Uterus (tissue), 4 donors: ENCODE data around the gene GLMP. TPM values are rescaled to one million over a fixed set of nuclear protein-coding genes. Genes with fewer than 3 reads are reported as not detected.

ENCODE experiments used
- DNase-seq, 2 donors: peaks; one replicate each; pipeline ENCODE4 v3.0.0-alpha.2; 2019 to 2020
- H3K27ac ChIP-seq, 2 donors: fragments of 200-600 bp; sonication (generic); 1 replicate in 1 of 2; 2 replicates in 1 of 2; pipeline ENCODE4 v1.5.1; 2016 to 2018
- H3K27me3 ChIP-seq, 2 donors: fragments of 200-600 bp; sonication (generic); one replicate each; pipeline ENCODE4 v1.5.1; 2018 to 2019; ENCODE audit warnings: control low read depth in 1 of 2
- H3K36me3 ChIP-seq, 2 donors: fragments of 200-600 bp; sonication (generic); one replicate each; pipeline ENCODE4 v1.5.1; 2019; ENCODE audit warnings: control low read depth in 1 of 2
- H3K4me1 ChIP-seq, 2 donors: fragments of 200-600 bp; sonication (generic); one replicate each; pipeline ENCODE4 v1.5.1; 2018 to 2019; ENCODE audit warnings: control low read depth in 1 of 2
- H3K4me3 ChIP-seq, 2 donors: fragments of 200-600 bp; sonication (generic); 1 replicate in 1 of 2; 2 replicates in 1 of 2; pipeline ENCODE4 v1.5.1; 2018 to 2019; ENCODE audit warnings: mild to moderate bottlenecking in 1 of 2
- H3K9me3 ChIP-seq, 2 donors: fragments of 200-600 bp; sonication (generic); one replicate each; pipeline ENCODE4 v1.5.1; 2019; ENCODE audit warnings: control low read depth in 1 of 2
- CTCF ChIP-seq, 4 experiments: fragments of 200-600 bp in 2 of 4; fragments of 450-650 bp in 2 of 4; sonication (generic) in 2 of 4; IDR thresholded peaks; one replicate each; pipeline ENCODE4 v1.5.1; 2016 to 2019; ENCODE audit warnings: antibody characterized with exemption in 4 of 4, mild to moderate bottlenecking in 2 of 4, moderate library complexity in 1 of 4
- POLR2A ChIP-seq, 2 donors: fragments of 450-650 bp; IDR thresholded peaks; one replicate each; pipeline ENCODE4 v1.6.1; 2016; ENCODE audit warnings: antibody characterized with exemption in 2 of 2, mild to moderate bottlenecking in 1 of 2, moderate library complexity in 1 of 2
- intact Hi-C: fragments of 100-400 bp; cut with DNase I; formaldehyde crosslinking; loops from one replicate; pipeline ENCODE4 v1.15.1; 2023; ENCODE audit warnings: low total_unique reads
- total RNA-seq, 4 donors: library from RNA; depleted of rRNA in 3 of 4; stranded (reverse); fragments of >200 nt in 3 of 4; gene quantifications; one replicate each; pipeline versions ENCODE4 v1.1.0 to v1.2.4, GENCODE V29; 2014 to 2023
- donor health status: DM: yes; HTN: yes; CAD: no.

GLMP gene
- total RNA-seq, 4 donors from 2014 or later = 23.8 to 31.1 (median 27.7) TPM

GRCh38 chr1:156303241-156303640 is 7.8 kb upstream of the GLMP start:
- no peak for DNase-seq
- H3K36me3 ChIP-seq = no peaks in the 10 kb centered on the region
- no peaks in the 10 kb centered on the region for H3K27me3 ChIP-seq
- no peak overlapping the region for H3K4me3 ChIP-seq
- TF ChIP-seq POLR2A (IDR thresholded peaks at IDR 0.05) = no peak
- TF ChIP-seq CTCF (IDR thresholded peaks at IDR 0.05) = no peak
- intact Hi-C loops = no loop called here
- H3K4me1 ChIP-seq = no peaks in the 10 kb centered on the region
- no peaks in the 10 kb centered on the region for H3K9me3 ChIP-seq
- no peak overlapping the region for H3K27ac ChIP-seq

GRCh38 chr1:156298852-156299357 is 3.4 kb upstream of the GLMP start, which contains the start of gene VHLL:
TSS of gene VHLL (minus strand) at chr1:156299307. CDS start at chr1:156299189, 118 bp downstream.
- Histone ChIP-seq H3K4me1 (peaks cover 0 to 11% of the 10 kb centered on the region in 2 donors), H3K36me3 (no peaks in the 10 kb centered on the region), H3K27ac (no peak within 1 kb of the TSS), H3K4me3 (no peak within 1 kb of the TSS), H3K27me3 (no peaks in the 10 kb centered on the region), H3K9me3 (no peaks in the 10 kb centered on the region)
- TF ChIP-seq POLR2A (IDR thresholded peaks at IDR 0.05) (no peak), CTCF (IDR thresholded peaks at IDR 0.05) (no peak)
- DNase-seq = no peak
- intact Hi-C loops = no loop called here

GRCh38 chr1:156293895-156294294 is 1.6 kb downstream of the GLMP start:
- Histone ChIP-seq H3K27ac (no peak overlapping the region), H3K36me3 (no peaks in the 10 kb centered on the region), H3K27me3 (no peaks in the 10 kb centered on the region), H3K9me3 (no peaks in the 10 kb centered on the region), H3K4me1 (peaks cover 0 to 17% of the 10 kb centered on the region in 2 donors), H3K4me3 (no peak overlapping the region)
- no peak for TF ChIP-seq POLR2A (IDR thresholded peaks at IDR 0.05)
- no peak for DNase-seq
- intact Hi-C loops = no loop called here

GRCh38 chr1:156293098-156293434 is 2.4 kb downstream of the GLMP start:
- Histone ChIP-seq H3K27ac (no peak overlapping the region), H3K27me3 (no peaks in the 10 kb centered on the region), H3K9me3 (no peaks in the 10 kb centered on the region), H3K4me3 (no peak overlapping the region), H3K4me1 (peaks cover 0 to 17% of the 10 kb centered on the region in 2 donors), H3K36me3 (no peaks in the 10 kb centered on the region)
- intact Hi-C loops = no loop called here
- TF ChIP-seq POLR2A (IDR thresholded peaks at IDR 0.05) (no peak), CTCF (IDR thresholded peaks at IDR 0.05) (no peak)
- DNase-seq = no peak

- Histone ChIP-seq H3K27me3 (no peaks in the 10 kb centered on the region), H3K4me1 (peaks cover 0 to 17% of the 10 kb centered on the region in 2 donors), H3K9me3 (no peaks in the 10 kb centered on the region), H3K36me3 (no peaks in the 10 kb centered on the region), H3K27ac (peak overlapping the region; percentile 89 to 91), H3K4me3 (peak overlapping the region; percentile 43 to 56)
- DNase-seq = peak; percentile 88 to 89
- TF ChIP-seq CTCF (IDR thresholded peaks at IDR 0.05) = no peak
- peak; percentile 44 to 54 for TF ChIP-seq POLR2A (IDR thresholded peaks at IDR 0.05)
- intact Hi-C loops = no loop called here
These were observed 4.0 kb downstream of the GLMP start for GRCh38 chr1:156291226-156292061.
